ENCODE measurements around the gene ATP7A. TPM values are rescaled to one million over a fixed set of nuclear protein-coding genes. Genes with fewer than 3 reads are reported as not detected.

The ATP7A gene
- total and polyA plus RNA-seq, 9 of the 15 experiments (the other 6 are each of a cell fraction or from before 2014, with no cell fraction given), result 7.8 to 22.7 (median 11.6) TPM

GRCh38 chrX:77894921-77895886 is 15.3 kb upstream of the ATP7A start, which contains the start of gene MAGT1 (continued):
- TF ChIP-seq ZNF778 (CRISPR knock-in tag; IDR thresholded peaks at IDR 0.05), result no peak
- TF ChIP-seq NCOA1 (IDR thresholded peaks at IDR 0.05; ENCODE audit: low read depth), result no peak
- peak in 1 of 2 experiments; percentile 41; a peak in 1 of 3 replicates for TF ChIP-seq CBX3 (IDR thresholded peaks at IDR 0.05; ENCODE audit: borderline replicate concordance in 1 of 2, low read length in 2 of 2)
- TF ChIP-seq CBX1 (IDR thresholded peaks at IDR 0.05; ENCODE audit: low read depth), result 0 out of 2 replicates have a peak, but pooled peaks have one; percentile 59
- no peak for TF ChIP-seq EZH2 (IDR thresholded peaks at IDR 0.05; ENCODE audit: borderline replicate concordance, low read depth, low read length)
- no peak for TF ChIP-seq NCOA2 (IDR thresholded peaks at IDR 0.05; ENCODE audit: partially characterized antibody in 2 of 2)

- DNase-seq (ENCODE audit: extremely low read depth in 1 of 4, low spot score in 3 of 4), result peak; percentile 52 to 94 (median 67)
- 2% methylated on average over 26 of the region's 28 CpGs for WGBS (ENCODE audit: insufficient coverage, low coverage, missing lambda C conversion rate)
- Histone ChIP-seq H3K4me1 (replicated peaks in 1 of 2; ENCODE audit: control insufficient read depth in 2 of 2, insufficient read depth in 2 of 2, low read length in 2 of 2) (peaks cover 2 to 3% of the 10 kb centered on the region in 2 experiments; a peak in 2 of 5 replicates), H4K20me1 (replicated peaks; ENCODE audit: control insufficient read depth, insufficient read depth, low read length) (no peaks in the 10 kb centered on the region), H3K4me2 (ENCODE audit: insufficient read depth, low read length) (peak within 1 kb of the TSS; percentile 92), H3K9ac (ENCODE audit: insufficient read depth in 1 of 2, low read depth in 2 of 2, low read length in 2 of 2) (peak within 1 kb of the TSS; percentile 47 to 99), H3K9me1 (ENCODE audit: control insufficient read depth, insufficient read depth, low read length) (no peaks in the 10 kb centered on the region), H3K4me3 (peak within 1 kb of the TSS; percentile 74), H3K79me2 (ENCODE audit: control insufficient read depth, insufficient read depth, low read length) (peaks cover 50% of the 10 kb centered on the region), H3K27ac (ENCODE audit: extremely low read depth, low read depth, low read length) (peak within 1 kb of the TSS; percentile 99), H2AFZ (ENCODE audit: low read depth, low read length) (peak within 1 kb of the TSS; percentile 93), H3K27me3 (ENCODE audit: control insufficient read depth in 2 of 2, insufficient read depth in 2 of 2, low read length in 2 of 2) (no peaks in the 10 kb centered on the region), H3K36me3 (ENCODE audit: control insufficient read depth, insufficient read depth, low read length) (peaks cover 37% of the 10 kb centered on the region), H3K9me3 (replicated peaks; ENCODE audit: control insufficient read depth, insufficient read depth, low read depth, low read length) (peaks cover 3% of the 10 kb centered on the region; the same call in 1 of the 2 replicates)
- in situ Hi-C loops (cut with MboI), result no loop called here
- BruUV-seq (replicated peaks), result no TSS peak
- POLR2A ChIA-PET, result interaction anchor here (0.7 to 3.4 kb wide), 6 partner anchors 8 to 205 kb away, joined by 3 to 18 read pairs (median 3); partner anchors contain the start of genes ATP7A and PGK1
- CTCF ChIA-PET (ENCODE audit: low intra/inter-chr PET ratio), result no interaction called here
- intact Hi-C loops (cut with micrococcal nuclease), result loop anchor here (5.0 to 10.0 kb wide), 4 partner anchors 112 to 454 kb away; partner anchors contain the start of genes ATRX, FGF16 and PGK1
- ATAC-seq, result peak; percentile 79
- FAIRE-seq, result peak; percentile 95
- TF ChIP-seq MXI1 (IDR thresholded peaks at IDR 0.05; ENCODE audit: low read depth, low read length) (0 out of 2 replicates have a peak, but pooled peaks have one; percentile 40), HMBOX1 (IDR thresholded peaks at IDR 0.05) (0 out of 2 replicates have a peak, but pooled peaks have one; percentile 46), ZNF324 (CRISPR knock-in tag; IDR thresholded peaks at IDR 0.05) (no peak), POLR2A (conservative IDR thresholded peaks at IDR 0.05) (peak; percentile 91), POLR2AphosphoS5 (IDR thresholded peaks at IDR 0.05; ENCODE audit: control insufficient read depth, insufficient read depth, low read depth, low read length) (peak; percentile 90), TAF9B (IDR thresholded peaks at IDR 0.05; ENCODE audit: partially characterized antibody) (peak; percentile 84), BRD9 (IDR thresholded peaks at IDR 0.05; ENCODE audit: low read depth, partially characterized antibody) (peak; percentile 12), TBP (optimal IDR thresholded peaks at IDR 0.05; ENCODE audit: low read depth, low read length) (peak; percentile 87), SIX5 (IDR thresholded peaks at IDR 0.05; ENCODE audit: borderline replicate concordance in 1 of 2, insufficient read depth in 1 of 2, low read depth in 1 of 2, low read length in 2 of 2) (peak; percentile 67 to 82), KDM2B (CRISPR knock-in tag; IDR thresholded peaks at IDR 0.05) (no peak), NFIC (IDR thresholded peaks at IDR 0.05) (peak; percentile 25; the same call in 1 of the 2 replicates)
Observed at GRCh38 chrX:77899081-77899828, 11.2 kb upstream of the ATP7A start, which contains the start of gene COX7B. TSS of gene COX7B (plus strand) at chrX:77899468. CDS start at chrX:77899554, 86 bp downstream.

Data from K562 (cell line).